ENCODE results near the gene RFWD3.
"Not testable (repeated sequence)": the region's sequence is repeated elsewhere in the genome, so short reads cannot be mapped to it uniquely, and the experiment has no call there.

The RFWD3 gene, protein sequence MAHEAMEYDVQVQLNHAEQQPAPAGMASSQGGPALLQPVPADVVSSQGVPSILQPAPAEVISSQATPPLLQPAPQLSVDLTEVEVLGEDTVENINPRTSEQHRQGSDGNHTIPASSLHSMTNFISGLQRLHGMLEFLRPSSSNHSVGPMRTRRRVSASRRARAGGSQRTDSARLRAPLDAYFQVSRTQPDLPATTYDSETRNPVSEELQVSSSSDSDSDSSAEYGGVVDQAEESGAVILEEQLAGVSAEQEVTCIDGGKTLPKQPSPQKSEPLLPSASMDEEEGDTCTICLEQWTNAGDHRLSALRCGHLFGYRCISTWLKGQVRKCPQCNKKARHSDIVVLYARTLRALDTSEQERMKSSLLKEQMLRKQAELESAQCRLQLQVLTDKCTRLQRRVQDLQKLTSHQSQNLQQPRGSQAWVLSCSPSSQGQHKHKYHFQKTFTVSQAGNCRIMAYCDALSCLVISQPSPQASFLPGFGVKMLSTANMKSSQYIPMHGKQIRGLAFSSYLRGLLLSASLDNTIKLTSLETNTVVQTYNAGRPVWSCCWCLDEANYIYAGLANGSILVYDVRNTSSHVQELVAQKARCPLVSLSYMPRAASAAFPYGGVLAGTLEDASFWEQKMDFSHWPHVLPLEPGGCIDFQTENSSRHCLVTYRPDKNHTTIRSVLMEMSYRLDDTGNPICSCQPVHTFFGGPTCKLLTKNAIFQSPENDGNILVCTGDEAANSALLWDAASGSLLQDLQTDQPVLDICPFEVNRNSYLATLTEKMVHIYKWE

DNA sequence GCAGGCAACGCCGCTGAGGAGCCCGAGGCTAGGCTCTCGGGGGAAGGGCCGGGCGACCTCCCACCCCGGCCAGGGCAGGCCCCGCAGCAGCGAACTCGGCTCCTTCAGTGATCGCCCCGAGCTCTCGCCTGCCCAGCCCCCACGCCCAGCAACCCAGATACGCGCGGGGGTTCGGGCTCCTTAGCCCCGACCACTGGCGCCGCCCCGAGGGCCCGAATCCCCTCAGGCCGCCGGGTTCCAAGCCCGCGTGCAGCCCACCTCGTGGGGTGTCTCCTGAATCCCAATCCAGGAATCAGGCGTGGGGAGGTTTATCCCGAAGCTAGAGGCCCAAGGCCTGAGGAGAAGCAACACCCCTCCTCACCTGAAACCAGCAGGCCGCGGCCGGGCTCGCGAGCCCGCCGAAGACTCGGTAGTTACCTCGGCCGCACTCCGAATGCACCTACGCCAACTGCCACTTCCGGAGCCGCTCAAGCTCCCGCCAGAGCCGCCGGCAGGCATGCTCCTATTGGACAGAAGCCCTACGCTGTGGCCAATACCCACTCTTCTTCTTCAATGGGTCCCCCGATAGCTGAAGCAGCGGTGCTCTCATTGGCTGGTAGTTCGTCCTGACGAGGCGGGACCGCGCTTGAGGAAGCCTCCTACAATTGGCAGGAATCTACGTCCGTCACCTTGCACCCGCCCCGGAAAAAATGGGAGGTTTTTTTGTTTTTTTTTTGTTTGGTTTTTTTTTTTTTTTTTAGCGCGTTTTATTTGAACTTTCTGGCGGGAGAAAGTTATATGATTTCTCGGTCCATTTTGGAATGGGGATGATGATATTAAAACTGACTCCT is at the start of gene RFWD3:
TSS of gene RFWD3 (minus strand) at position 453 of the 830 bp plus-strand sequence. CDS start 5,428 bp downstream, outside the sequence.
- DNase-seq (ENCODE audit: low read depth in 1 of 2, low spot score in 1 of 2), result peak; percentile 80 to 93

DNA sequence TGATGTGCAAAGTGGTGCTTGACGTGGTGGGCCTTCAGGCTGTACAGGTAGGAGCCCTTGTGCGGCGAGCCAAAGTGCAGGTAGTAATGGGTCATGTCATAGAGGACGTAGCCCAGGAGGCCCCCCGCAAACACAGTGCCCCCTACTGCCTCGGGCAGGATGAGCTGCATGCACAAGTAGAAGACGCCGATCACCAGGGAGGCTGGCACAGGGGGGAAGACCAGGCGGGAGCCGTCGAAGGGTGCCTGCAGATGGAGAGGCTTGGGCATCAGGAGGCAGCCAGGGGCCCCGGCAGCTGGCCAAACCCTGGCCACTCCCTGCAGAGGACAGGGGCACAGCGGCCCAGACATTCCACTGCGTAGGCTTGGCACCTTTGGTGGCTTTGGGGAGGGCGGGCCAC is 49.7 kb upstream of the RFWD3 start:
- DNase-seq (ENCODE audit: low read depth in 1 of 2, low spot score in 1 of 2), result no peak

DNA sequence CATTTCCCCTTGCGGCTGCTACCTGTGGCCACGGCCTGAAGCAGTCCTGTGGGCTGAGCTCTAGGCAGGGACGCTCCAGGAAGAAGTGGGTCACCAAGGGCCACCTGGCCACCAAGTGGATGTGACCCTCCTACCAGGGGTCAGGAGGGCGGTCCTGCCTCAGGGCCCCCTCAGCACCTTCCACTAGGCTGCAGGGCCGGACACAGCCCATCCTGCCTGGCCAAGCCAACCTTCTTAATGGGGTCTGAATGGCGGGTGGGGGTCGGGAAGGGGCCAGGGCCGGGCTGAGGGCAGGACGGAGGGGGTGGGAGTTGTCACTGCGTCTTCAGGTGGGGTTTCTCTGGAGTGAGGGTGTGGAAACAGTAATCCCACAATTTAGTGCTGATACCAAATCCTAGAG is 47.2 kb upstream of the RFWD3 start:
- no peak for DNase-seq (ENCODE audit: low read depth in 1 of 2, low spot score in 1 of 2)

DNA sequence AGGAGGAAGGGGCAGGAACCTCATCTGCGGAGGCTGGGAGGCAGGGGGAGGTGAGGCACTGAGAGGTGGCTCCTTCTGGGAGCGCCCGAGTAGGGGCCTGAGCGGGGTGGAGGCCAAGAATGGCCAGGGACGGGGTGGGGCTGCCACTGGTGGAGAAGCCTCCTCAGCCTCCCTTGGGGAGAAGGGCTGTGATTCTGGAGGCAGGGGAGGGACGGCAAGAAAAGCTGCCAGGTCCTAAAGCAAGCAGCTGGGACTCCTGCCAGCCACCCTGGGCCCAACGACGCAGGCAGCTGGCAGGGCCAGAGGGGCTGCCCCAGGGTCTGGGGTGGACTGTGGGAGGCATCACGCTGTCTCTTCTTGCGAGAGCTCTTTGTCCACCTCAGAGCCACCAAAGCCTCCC is 46.6 kb upstream of the RFWD3 start:
- DNase-seq (ENCODE audit: low read depth in 1 of 2, low spot score in 1 of 2), result no peak

DNA sequence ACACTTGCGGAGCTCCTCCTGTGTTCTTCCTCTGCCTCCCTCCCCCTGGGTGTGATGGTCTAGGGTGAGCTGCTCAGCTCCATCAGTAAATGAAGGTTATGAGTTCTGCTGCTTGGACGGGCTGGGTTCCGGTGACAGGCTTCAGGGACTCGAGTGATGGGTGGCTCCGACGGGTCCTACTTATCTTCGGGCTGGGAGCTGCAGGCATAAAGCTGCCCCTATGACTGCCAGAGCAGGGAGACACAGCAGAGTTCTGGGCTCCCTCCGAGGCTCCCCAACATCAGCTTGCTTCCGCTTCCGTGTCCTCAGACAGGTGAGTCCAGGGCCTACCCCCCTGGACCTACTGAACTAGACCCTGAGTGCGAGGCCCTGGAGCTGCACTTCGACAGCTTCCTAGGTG is 45.3 kb upstream of the RFWD3 start:
- DNase-seq (ENCODE audit: low read depth in 1 of 2, low spot score in 1 of 2), result no peak

DNA sequence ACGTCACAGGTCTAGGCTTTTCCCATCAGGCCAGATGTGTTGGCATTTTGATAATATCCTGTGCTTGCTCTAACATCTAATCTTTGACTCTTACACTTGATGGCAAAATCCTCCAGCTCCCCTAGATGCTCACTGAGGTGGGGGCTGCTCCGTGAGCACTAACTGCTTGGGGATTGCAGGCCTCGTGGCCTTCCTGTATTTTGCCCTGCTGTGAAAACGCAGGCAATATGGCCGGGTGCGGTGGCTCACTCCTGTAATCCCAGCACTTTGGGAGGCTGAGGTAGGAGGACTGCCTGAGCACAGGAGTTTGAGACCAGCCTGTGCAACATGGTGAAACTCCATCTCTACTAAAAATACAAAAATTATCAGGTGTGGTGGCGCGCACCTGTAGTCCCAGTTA is 43.7 kb upstream of the RFWD3 start:
- DNase-seq (ENCODE audit: low read depth in 1 of 2, low spot score in 1 of 2), result no peak

DNA sequence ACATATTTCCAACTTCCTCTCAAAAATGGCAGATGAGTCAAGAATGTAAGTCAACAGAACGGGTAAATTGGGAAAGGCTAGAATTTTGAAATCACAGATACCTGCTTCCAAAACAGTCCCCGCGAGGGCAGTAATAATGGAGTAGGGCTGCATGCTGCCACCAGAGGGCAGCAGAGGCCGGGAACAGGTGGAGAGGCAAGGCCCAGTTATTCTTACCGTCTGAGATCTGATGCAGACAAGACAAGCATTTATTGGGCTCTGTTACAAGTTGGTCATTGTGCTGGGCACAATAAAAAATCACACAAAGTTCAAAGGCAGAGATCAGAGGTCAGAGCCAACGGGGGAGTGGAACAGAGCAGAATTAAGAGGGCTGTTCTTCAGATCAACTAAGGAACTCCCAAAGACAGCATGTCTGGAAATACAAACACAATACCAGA is 42.8 kb upstream of the RFWD3 start:
- peak; percentile 65 to 76 for DNase-seq (ENCODE audit: low read depth in 1 of 2, low spot score in 1 of 2)

DNA sequence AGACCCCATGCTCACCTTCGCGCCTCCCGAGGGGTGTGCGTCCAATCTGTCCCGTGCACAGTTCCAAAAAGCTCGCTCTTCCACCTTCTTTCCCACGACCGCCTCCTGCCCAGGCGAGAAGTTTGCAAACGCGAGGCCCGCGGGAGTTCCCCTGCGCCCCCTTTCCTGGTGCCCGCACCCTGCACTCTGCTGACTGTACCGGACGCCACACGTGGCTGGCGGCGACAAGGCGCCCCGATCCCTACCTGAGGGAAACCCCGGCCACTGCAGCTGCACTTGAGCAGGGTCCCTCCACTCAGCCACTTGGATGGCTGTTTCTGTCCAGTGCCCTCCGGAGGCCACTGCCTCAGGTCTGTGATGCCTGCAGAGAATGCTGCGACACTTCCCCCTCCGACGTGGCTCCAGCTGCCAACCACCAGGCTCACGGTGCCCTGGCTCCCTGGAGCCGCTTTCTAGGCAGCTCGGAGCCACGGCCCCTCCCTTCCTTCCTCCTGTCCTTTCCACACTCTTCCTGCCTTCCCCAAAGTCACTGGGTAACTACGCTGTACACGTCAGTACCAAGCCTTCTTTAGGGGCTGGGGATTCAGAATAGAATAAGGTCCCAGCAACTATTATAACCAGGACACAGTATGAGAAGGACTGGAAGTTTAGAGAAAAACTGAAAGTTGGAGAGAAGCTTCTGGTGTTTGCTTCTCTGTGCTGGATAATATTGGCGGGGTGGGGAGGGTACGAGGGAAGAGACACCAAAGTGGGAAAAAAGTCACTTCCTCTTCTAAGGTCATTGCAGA is 34.0 kb upstream of the RFWD3 start, which contains the start of gene MLKL:
TSS of gene MLKL (minus strand) at position 425 of the 788 bp plus-strand sequence. CDS start 5,105 bp downstream, outside the sequence.
- DNase-seq (ENCODE audit: low read depth in 1 of 2, low spot score in 1 of 2), result peak; percentile 17 to 32

DNA sequence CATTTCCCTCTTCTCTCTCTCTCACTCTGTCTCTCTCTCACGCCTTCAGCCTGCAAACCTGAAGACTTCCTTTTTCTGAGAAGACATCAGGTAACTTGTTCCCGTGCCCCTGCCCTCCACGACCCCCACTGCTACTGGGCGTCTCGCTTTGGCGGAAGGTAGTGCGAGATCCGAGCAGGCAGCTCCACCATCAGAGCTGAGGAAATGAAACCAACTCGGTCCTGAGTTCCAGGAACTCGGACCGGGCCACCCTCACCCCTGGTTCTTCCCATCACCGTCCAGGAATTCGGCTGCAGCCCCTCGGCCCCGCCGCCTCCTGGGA is 33.4 kb upstream of the RFWD3 start:
- DNase-seq (ENCODE audit: low read depth in 1 of 2, low spot score in 1 of 2), result peak in 1 of 2 donors; percentile 6

DNA sequence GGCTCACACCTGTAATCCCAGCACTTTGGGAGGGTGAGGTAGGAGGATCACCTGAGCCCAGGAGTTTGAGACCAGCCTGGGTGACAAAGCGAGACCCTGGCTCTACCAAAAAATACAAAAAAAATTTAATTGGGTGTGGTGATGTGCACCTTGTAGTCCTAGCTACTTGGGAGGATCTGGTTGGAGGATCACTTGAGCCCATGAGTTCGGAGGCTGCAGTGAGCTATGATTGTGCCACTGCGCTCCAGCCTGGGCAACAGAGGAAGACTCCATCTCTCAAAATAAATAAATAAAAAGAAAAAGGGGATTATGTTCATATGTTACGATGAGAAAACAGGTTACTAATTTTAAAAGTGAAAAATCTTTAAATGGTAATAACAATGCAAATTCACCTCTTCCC is 33.0 kb upstream of the RFWD3 start:
- DNase-seq (ENCODE audit: low read depth in 1 of 2, low spot score in 1 of 2), result no peak

DNA sequence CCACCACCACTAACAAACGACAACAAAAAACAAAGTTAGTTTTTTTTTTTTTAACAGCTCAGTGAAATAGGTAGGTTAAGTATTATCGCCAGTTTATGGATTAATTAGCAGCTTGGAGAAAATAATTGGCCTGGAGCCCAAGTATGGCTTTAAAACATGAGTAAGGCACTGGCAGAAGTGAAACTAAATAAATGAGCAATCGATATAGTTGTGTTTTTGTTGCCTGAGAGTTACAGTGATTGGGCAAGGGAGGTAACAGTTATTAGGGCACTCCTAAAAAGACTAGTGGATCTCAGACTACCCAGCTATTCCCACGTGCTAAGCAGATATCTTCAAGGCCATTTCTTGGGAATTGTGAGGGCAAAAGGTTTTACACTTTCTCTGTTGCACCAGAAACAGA is 31.5 kb upstream of the RFWD3 start:
- DNase-seq (ENCODE audit: low read depth in 1 of 2, low spot score in 1 of 2), result no peak

DNA sequence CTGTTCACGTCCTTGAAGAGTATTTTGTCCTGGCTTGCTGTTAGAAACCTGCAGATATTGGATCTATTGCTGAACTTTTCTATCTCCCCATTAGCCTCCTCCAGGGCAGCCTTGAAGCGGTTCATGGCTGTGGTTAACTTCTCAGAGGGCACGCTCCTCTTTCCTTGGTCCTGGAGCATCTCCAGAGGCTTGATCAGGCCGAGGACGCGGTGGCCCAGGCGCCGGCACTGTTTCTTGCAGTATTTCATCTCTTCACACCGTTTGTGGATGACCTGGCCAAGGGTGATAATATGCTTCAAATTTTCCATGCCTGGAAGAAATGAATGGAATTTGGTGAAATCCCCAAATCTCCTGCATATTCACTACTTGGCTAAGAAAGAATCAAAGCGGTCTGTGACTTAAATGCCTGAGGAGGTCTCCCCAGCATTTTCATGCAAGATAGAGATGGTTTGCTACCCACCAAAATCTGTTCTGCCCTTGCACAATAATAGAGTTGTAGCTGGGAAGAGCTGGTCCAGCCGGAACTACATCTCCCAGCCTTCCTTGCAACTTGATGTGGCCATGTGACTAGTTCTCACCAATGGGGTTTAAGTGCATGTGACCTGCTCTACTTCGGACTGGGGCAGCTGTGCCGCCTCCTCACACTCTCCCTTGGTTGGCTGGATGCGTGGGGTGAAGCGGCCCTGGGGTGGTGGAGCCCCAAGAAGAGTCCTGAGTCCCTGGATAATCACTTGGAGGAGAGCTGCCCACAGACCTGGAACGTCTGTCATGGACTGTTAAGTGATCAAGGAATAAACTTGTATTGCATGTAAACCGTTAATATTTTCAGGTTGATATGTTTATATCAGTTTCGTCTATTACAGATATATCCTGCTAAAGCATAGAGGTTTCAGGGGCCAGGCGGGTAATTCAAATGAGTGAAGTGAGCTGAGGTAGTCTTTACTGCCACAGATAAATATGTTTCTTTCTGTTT is 29.1 kb upstream of the RFWD3 start:
- DNase-seq (ENCODE audit: low read depth in 1 of 2, low spot score in 1 of 2), result peak in 1 of 2 donors; percentile 15

DNA sequence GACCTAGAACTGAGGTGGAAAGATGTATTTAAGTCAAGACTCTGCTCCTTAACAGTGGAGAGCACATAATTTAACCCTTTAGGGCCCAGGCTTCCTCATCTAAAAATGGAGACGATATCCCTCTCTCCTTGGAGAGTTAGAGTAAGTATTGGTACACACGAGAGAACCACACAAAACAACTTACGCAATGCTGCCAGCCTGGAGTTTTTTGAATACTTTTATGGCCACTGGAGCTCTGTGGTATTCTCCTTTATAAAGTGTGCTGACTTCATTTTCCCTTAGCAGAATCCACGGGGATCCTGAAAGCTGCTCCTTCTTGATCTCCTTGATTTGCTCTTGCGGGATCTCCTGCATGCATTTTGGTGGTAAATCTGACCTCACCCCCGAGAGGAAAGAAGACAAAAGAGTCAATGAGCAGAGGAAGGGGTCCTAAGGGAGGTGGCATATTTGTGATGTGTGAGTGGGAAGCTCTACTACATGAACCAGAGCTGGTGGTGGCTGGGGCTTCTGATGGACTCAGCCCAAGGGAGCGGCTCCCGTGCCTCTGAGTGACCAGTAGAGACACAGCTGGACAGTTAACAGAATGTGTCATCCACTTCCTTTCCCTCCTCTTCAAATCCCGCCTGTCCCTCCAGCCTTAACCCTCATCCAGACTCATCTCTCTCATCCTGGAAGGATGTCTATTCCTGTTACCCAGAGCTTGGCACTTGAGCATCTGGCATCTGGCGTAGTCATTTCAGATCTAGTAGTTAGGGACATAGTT is 24.6 kb upstream of the RFWD3 start:
- DNase-seq (ENCODE audit: low read depth in 1 of 2, low spot score in 1 of 2), result no peak

DNA sequence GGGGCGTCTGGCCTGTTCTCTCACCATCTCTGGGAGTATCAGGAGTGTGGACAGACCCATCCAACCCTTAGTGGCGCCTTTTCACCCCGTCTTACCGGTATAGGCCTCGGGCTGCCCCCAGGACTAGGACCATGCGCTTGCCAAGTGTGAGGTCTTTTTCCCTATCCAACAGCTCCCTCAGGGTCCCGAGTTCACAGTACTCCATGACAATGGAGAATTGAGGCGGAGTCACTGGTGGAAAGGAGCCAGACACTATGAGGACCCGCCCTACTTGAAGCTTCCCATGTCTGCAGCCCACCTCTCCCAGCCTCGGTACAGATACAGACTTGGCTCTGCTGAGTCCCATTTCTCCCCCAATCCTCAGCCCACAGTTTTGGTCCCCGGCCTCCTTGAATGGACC is 15.9 kb upstream of the RFWD3 start:
- no peak for DNase-seq (ENCODE audit: low read depth in 1 of 2, low spot score in 1 of 2)

DNA sequence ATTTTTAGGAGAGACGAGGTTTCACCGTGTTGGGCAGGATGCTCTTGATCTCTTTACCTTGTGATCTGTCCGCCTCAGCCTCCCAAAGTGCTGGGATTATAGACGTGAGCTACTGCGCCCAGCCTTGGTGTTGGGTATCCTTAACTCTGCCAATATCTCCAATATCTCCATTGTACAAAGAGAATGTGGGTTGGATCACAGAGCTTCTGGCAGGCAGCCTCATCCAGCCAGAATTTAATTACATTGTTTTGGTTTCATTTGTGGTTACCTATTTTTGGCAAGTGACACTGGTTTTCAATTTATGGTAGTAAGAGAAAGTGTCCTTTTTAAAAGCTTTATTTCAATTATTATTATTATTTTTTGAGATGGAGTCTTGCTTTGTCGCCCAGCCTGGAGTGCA is 14.0 kb upstream of the RFWD3 start:
- no peak for DNase-seq (ENCODE audit: low read depth in 1 of 2, low spot score in 1 of 2)

DNA sequence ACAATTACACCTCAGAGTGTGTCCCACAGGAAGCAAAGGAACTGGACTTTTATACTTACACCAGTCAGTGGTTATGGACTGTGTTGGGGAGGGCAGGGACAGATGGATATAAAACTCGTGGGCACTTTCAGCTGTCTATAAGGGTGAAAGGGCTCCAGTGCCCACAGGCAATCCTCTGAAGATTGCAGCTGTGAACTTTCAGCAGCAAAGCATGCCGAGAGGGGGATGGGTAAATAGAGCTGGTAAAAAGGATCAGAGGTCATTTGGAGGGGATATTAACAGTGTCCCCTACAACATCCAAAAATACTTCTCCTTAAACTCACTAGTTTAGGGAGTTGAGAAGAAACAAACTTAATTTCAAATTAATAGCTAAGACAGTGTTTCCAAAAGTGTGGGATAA is 13.3 kb upstream of the RFWD3 start:
- DNase-seq (ENCODE audit: low read depth in 1 of 2, low spot score in 1 of 2), result no peak

DNA sequence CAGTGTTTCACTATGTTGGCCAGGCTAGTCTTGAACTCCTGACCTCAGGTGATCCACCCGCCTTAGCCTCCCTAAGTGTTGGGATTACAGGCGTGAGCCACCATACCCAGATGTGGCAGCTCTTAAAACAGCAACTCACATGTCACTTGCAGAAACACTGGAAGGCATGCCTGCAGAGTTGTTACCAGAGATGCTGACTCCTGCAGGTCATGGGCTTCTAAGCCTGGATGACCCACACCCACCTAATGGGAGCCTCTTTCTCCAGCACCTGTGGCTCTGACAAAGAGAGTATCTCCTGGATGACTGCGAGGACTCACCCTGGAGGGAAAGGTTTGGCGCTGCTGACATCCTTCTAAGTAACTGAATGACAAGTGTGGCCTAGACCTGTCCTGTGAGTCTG is 11.2 kb upstream of the RFWD3 start:
- no peak for DNase-seq (ENCODE audit: low read depth in 1 of 2, low spot score in 1 of 2)

DNA sequence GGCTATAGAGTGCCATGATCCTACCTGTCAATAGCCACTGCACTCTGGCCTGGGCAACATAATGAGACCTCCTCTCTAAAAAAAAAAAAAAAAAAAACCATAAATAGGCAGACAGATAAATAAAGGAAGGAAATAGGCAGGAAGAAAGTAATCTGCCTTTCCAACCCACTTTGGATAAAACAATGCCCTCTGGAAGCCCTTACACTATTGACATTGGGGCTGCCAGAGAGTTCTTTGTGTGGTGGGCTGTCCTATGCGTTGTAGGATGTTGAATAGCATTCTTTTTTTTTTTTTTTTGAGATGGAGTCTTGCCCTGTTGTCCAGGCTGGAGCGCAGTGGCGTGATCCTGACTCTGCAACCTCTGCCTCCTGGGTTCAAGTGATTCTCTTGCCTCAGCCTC is 7.2 kb upstream of the RFWD3 start:
- DNase-seq (ENCODE audit: low read depth in 1 of 2, low spot score in 1 of 2), result no peak

DNA sequence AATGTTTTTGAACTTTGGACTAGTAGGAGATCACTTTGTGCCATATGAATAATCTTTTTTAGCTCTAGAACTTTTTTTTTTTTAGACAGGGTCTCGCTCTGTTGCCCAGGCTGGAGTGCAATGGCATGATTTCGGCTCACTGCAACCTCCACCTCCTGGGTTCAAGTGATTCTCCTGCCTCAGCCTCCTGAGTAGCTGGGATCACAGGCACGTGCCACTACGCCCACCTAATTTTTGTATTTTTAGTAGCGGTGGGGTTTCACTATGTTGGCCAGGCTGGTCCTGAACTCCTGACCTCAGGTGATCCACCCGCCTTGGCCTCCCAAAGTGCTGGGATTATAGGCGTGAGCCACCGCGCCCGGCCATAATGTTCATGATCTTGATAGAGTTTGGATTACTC is 2.2 kb upstream of the RFWD3 start:
- DNase-seq (ENCODE audit: low read depth in 1 of 2, low spot score in 1 of 2), result not testable (repeated sequence)
